Stomach (tissue), 4 donors: ENCODE measurements around the gene TMEM52.
A peak's percentile ranks its signal among the peaks of the same experiment; 100 is the strongest.

Experiments
- EP300 ChIP-seq: sonication (generic); formaldehyde crosslinking; IDR thresholded peaks from one replicate; pipeline ENCODE4 v1.6.1; 2017; ENCODE audit warnings: antibody characterized with exemption
- POLR2A ChIP-seq, 4 donors: fragments of 450-650 bp; IDR thresholded peaks; one replicate each; pipeline ENCODE4 v1.6.1; 2016; ENCODE audit warnings: antibody characterized with exemption in 4 of 4, control low read depth in 2 of 4, mild to moderate bottlenecking in 1 of 4, moderate library complexity in 1 of 4
- POLR2AphosphoS5 ChIP-seq, 3 donors: sonication (generic); formaldehyde crosslinking; IDR thresholded peaks; one replicate each; pipeline ENCODE4 v1.6.1; 2016; ENCODE audit warnings: antibody characterized with exemption in 3 of 3
- TF ChIP-seq, protein P1 (sequence below), 7 experiments: fragments of 450-650 bp in 4 of 7; fragments of 200-600 bp in 3 of 7; sonication (generic) in 3 of 7; IDR thresholded peaks; one replicate each; pipeline ENCODE4 v1.5.1; 2016 to 2019; ENCODE audit warnings: antibody characterized with exemption in 7 of 7, control low read depth in 2 of 7, mild to moderate bottlenecking in 1 of 7

DNA sequence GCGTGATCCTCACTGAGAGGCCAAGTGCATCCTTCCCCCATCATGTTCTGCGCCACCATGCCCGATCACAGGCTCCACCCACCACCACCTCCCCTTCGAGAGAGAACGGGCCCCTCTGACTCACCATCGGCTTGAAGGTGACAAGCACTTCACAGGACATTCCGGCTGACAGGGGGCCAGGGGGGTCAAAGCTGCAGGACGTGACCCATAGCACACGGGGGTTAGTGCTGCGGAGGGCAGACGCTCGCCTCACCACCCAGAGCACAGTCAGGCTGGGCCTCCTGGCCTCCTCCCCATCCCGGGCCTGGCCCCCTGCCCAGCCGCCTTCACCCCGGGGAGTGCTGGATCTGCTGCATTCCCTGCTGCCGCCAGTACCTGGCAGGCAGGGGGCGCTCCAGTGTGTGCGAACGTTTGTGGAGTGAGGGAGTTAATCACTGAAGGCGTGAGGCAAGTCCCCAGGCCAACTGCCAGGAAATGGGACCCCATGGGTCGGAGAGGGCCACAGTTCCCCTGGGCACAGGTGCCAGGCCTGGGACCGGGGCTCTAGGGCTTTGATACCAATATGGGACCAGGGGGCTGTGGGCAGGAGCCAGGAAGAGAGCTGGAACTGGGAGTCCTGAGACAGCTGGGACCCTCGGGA, 40.9 kb upstream of the TMEM52 start:
- TF ChIP-seq, protein P1, sequence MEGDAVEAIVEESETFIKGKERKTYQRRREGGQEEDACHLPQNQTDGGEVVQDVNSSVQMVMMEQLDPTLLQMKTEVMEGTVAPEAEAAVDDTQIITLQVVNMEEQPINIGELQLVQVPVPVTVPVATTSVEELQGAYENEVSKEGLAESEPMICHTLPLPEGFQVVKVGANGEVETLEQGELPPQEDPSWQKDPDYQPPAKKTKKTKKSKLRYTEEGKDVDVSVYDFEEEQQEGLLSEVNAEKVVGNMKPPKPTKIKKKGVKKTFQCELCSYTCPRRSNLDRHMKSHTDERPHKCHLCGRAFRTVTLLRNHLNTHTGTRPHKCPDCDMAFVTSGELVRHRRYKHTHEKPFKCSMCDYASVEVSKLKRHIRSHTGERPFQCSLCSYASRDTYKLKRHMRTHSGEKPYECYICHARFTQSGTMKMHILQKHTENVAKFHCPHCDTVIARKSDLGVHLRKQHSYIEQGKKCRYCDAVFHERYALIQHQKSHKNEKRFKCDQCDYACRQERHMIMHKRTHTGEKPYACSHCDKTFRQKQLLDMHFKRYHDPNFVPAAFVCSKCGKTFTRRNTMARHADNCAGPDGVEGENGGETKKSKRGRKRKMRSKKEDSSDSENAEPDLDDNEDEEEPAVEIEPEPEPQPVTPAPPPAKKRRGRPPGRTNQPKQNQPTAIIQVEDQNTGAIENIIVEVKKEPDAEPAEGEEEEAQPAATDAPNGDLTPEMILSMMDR (IDR thresholded peaks at IDR 0.05) = peak in 5 of 7 experiments; percentile 53 to 81 (median 67)
- no peak for TF ChIP-seq EP300
- no peak for TF ChIP-seq POLR2A (IDR thresholded peaks at IDR 0.05)
- TF ChIP-seq POLR2AphosphoS5 (IDR thresholded peaks at IDR 0.05) = peak in 1 of 3 donors; percentile 37
